HuH-7 (cell line): ENCODE data around the gene CYP2B6.
"Not testable (repeated sequence)": the region's sequence is repeated elsewhere in the genome, so short reads cannot be mapped to it uniquely, and the experiment has no call there.

ENCODE experiments used
- DNase-seq: peaks from one replicate; pipeline ENCODE4 v3.0.0; 2011; ENCODE audit warnings: low spot score

The CYP2B6 gene

GRCh38 chr19:41031916-41032315, 40.8 kb downstream of the CYP2B6 start:
- no peak for DNase-seq

- DNase-seq: not testable (repeated sequence)
Measured at GRCh38 chr19:41033324-41033723, 42.2 kb downstream of the CYP2B6 start.

- DNase-seq: no peak
Measured at GRCh38 chr19:41039806-41040205, 48.7 kb downstream of the CYP2B6 start.

GRCh38 chr19:41045095-41045494, 54.0 kb downstream of the CYP2B6 start:
- not testable (repeated sequence) for DNase-seq

GRCh38 chr19:41050426-41050825, 59.3 kb downstream of the CYP2B6 start:
- no peak for DNase-seq

- DNase-seq: not testable (repeated sequence)
Measured at GRCh38 chr19:41052162-41052561, 61.1 kb downstream of the CYP2B6 start.

GRCh38 chr19:41053331-41053730, 62.2 kb downstream of the CYP2B6 start:
- DNase-seq: not testable (repeated sequence)

GRCh38 chr19:41064974-41065569, 74.0 kb downstream of the CYP2B6 start:
- no peak for DNase-seq
